MM.1S (cell line): ENCODE results near the gene TMEM270.

ENCODE experiments used
- EZH2 ChIP-seq: fragments of 300-600 bp; sonication (generic); optimal IDR thresholded peaks from 2 replicates; pipeline ENCODE3; 2017; ENCODE audit warnings: low read depth, mild to moderate bottlenecking, antibody characterized with exemption, low read length, mixed read lengths
- EZH2phosphoT487 ChIP-seq: fragments of 300-600 bp; sonication (generic); IDR thresholded peaks from 2 replicates; pipeline ENCODE4 v1.6.1; 2018; ENCODE audit warnings: antibody characterized with exemption, low read length
- TF ChIP-seq, protein P1 (sequence below): fragments of 300-600 bp; sonication (generic); IDR thresholded peaks from 2 replicates; pipeline ENCODE4 v1.5.1; 2016; ENCODE audit warnings: antibody characterized with exemption, low read length, mixed read lengths

DNA sequence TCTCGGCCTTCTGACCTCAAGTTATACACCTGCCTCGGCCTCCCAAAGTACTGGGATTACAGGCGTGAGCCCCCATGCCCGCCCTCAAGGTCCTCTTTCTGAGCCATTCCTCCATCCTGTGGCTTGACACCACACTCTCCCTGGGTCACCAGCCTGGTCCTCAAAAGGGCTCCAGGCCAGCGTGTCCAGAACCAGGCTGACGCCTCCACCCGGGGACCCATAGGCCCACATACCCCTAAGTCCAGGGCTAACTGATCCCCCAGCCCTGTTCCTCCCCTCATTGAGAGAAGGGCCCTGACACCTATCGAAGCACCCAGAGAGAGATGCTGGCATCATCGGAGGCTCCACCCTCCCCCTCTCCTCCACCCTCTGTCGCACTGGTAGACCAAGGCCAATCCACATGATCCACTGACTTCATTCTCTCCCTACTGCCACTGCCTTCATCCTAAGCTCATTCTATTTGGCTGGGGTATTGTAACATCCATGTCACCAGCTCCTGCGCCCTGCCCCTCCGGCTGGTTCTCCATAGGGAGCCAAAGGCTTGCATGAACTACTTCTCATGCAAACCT lies 46.7 kb downstream of the TMEM270 start:
- TF ChIP-seq, protein P1, sequence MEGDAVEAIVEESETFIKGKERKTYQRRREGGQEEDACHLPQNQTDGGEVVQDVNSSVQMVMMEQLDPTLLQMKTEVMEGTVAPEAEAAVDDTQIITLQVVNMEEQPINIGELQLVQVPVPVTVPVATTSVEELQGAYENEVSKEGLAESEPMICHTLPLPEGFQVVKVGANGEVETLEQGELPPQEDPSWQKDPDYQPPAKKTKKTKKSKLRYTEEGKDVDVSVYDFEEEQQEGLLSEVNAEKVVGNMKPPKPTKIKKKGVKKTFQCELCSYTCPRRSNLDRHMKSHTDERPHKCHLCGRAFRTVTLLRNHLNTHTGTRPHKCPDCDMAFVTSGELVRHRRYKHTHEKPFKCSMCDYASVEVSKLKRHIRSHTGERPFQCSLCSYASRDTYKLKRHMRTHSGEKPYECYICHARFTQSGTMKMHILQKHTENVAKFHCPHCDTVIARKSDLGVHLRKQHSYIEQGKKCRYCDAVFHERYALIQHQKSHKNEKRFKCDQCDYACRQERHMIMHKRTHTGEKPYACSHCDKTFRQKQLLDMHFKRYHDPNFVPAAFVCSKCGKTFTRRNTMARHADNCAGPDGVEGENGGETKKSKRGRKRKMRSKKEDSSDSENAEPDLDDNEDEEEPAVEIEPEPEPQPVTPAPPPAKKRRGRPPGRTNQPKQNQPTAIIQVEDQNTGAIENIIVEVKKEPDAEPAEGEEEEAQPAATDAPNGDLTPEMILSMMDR, result no peak
- TF ChIP-seq EZH2 (no peak), EZH2phosphoT487 (no peak)
